PFSK-1 (cell line): ENCODE measurements around the gene DOCK4.

Source experiments
- POLR2AphosphoS5 ChIP-seq: IDR thresholded peaks from 2 replicates; pipeline ENCODE4 v1.6.1; 2012; ENCODE audit warnings: low read depth, mild to moderate bottlenecking, control low read depth, low read length, moderate library complexity
- SIN3A ChIP-seq: IDR thresholded peaks from 2 replicates; pipeline ENCODE4 v1.6.1; 2012; ENCODE audit warnings: mild to moderate bottlenecking, low read length, moderate library complexity, borderline replicate concordance; ENCODE audit not compliant: insufficient read depth
- TAF1 ChIP-seq: IDR thresholded peaks from 2 replicates; pipeline ENCODE4 v1.6.1; 2012; ENCODE audit warnings: low read length, control low read depth, borderline replicate concordance; ENCODE audit not compliant: insufficient read depth
- TF ChIP-seq, protein P1 (sequence below), 2 experiments: IDR thresholded peaks; 2 replicates each; pipeline versions ENCODE4 v1.6.1 to v1.8.0; 2011 to 2012; ENCODE audit warnings: low read depth in 2 of 2, low read length in 2 of 2, control low read depth in 1 of 2, inconsistent platforms in 1 of 2, mild to moderate bottlenecking in 1 of 2, moderate library complexity in 1 of 2; ENCODE audit not compliant: insufficient read depth in 1 of 2

DNA sequence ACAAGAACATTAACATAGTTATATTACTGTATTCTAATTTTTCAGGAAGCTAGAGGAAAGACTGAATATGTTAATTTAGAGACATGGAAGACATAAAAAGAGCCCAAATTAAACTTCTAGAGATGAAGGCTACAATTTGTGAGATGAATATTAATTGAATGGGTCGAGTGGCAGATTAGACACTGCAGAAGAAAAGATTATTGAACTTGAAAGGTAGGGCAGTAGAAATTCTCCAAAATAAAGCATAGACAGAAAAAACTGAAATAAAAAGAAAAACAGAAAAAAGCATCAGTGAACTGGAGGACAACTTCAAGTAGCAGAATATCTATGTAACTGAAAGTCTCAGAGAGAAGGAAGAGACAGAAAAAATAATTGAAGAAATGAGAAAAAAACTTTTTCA, 369.6 kb downstream of the DOCK4 start:
- TF ChIP-seq POLR2AphosphoS5 (no peak), TAF1 (no peak), SIN3A (no peak)
- TF ChIP-seq, protein P1, sequence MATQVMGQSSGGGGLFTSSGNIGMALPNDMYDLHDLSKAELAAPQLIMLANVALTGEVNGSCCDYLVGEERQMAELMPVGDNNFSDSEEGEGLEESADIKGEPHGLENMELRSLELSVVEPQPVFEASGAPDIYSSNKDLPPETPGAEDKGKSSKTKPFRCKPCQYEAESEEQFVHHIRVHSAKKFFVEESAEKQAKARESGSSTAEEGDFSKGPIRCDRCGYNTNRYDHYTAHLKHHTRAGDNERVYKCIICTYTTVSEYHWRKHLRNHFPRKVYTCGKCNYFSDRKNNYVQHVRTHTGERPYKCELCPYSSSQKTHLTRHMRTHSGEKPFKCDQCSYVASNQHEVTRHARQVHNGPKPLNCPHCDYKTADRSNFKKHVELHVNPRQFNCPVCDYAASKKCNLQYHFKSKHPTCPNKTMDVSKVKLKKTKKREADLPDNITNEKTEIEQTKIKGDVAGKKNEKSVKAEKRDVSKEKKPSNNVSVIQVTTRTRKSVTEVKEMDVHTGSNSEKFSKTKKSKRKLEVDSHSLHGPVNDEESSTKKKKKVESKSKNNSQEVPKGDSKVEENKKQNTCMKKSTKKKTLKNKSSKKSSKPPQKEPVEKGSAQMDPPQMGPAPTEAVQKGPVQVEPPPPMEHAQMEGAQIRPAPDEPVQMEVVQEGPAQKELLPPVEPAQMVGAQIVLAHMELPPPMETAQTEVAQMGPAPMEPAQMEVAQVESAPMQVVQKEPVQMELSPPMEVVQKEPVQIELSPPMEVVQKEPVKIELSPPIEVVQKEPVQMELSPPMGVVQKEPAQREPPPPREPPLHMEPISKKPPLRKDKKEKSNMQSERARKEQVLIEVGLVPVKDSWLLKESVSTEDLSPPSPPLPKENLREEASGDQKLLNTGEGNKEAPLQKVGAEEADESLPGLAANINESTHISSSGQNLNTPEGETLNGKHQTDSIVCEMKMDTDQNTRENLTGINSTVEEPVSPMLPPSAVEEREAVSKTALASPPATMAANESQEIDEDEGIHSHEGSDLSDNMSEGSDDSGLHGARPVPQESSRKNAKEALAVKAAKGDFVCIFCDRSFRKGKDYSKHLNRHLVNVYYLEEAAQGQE (IDR thresholded peaks at IDR 0.05; ENCODE audit: insufficient read depth in 1 of 2, low read depth in 2 of 2, low read length in 2 of 2) = no peak
